SK-N-SH (cell line): ENCODE data around the gene RBMS3.

Experiments used
- CHD2 ChIP-seq: fragments of 150-350 bp; IDR thresholded peaks from 2 replicates; pipeline ENCODE4 v1.6.1; 2018; ENCODE audit warnings: low read length; ENCODE audit not compliant: partially characterized antibody
- EZH2phosphoT487 ChIP-seq: fragments of 200-600 bp; sonication (generic); IDR thresholded peaks from 2 replicates; pipeline ENCODE4 v1.6.1; 2017; ENCODE audit warnings: low read depth, mixed run types, mild to moderate bottlenecking, antibody characterized with exemption, moderate library complexity, borderline replicate concordance
- FOXJ3 ChIP-seq: sonication (generic); formaldehyde crosslinking; IDR thresholded peaks from 2 replicates; pipeline ENCODE4 v1.5.1; 2020; ENCODE audit warnings: mild to moderate bottlenecking, missing genetic modification reagents
- GABPA ChIP-seq: IDR thresholded peaks from 2 replicates; pipeline ENCODE4 v1.4.0; 2012; ENCODE audit warnings: low read depth, mild to moderate bottlenecking
- MEF2A ChIP-seq: IDR thresholded peaks from 2 replicates; pipeline ENCODE4 v1.4.0; 2012; ENCODE audit warnings: low read depth, borderline replicate concordance
- PBX3 ChIP-seq: IDR thresholded peaks from 2 replicates; pipeline ENCODE4; 2012
- POLR2AphosphoS5 ChIP-seq: IDR thresholded peaks from 2 replicates; pipeline ENCODE4 v1.6.1; 2012; ENCODE audit warnings: low read depth, low read length
- RFX5 ChIP-seq: IDR thresholded peaks from 2 replicates; pipeline ENCODE4 v1.6.1; 2012; ENCODE audit warnings: mild to moderate bottlenecking, improper control_type of control experiment, low read length
- SMC3 ChIP-seq: IDR thresholded peaks from 2 replicates; pipeline ENCODE4 v1.6.1; 2012; ENCODE audit warnings: low read depth, low read length, improper control_type of control experiment
- TAF1 ChIP-seq: IDR thresholded peaks from 2 replicates; pipeline ENCODE4 v1.6.1; 2012; ENCODE audit warnings: low read depth, mild to moderate bottlenecking, low read length, moderate library complexity, borderline replicate concordance
- USF1 ChIP-seq: IDR thresholded peaks from 2 replicates; pipeline ENCODE4 v1.4.0; 2012; ENCODE audit warnings: low read depth, borderline replicate concordance
- TF ChIP-seq, protein P1 (sequence below): IDR thresholded peaks from 2 replicates; pipeline ENCODE4 v1.6.1; 2012; ENCODE audit warnings: mild to moderate bottlenecking, low read depth, low read length, moderate library complexity
- TF ChIP-seq, protein P2 (sequence below): fragments of 200-600 bp; sonication (generic); IDR thresholded peaks from 2 replicates; pipeline ENCODE4 v1.6.1; 2017; ENCODE audit warnings: antibody characterized with exemption, mild to moderate bottlenecking, moderate library complexity

DNA sequence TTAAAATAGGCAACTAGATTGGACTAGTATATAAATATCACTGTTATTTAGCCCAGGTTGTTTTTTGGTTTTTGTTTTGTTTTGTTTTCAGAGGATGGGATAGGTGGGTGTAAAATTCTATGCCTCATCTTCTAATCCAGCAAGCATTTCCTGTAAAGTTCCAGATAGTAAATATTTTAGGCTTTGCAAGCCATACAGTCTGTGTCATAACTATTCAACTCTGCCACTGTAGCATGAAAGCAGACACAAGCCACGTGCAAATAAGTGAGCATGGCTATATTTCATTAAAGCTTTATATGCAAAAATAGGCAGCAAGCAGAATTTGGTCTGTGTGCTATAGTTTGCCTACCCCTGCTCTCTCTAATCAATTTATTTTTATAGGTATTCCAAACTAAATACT, 668.3 kb downstream of the RBMS3 start:
- TF ChIP-seq, protein P1, sequence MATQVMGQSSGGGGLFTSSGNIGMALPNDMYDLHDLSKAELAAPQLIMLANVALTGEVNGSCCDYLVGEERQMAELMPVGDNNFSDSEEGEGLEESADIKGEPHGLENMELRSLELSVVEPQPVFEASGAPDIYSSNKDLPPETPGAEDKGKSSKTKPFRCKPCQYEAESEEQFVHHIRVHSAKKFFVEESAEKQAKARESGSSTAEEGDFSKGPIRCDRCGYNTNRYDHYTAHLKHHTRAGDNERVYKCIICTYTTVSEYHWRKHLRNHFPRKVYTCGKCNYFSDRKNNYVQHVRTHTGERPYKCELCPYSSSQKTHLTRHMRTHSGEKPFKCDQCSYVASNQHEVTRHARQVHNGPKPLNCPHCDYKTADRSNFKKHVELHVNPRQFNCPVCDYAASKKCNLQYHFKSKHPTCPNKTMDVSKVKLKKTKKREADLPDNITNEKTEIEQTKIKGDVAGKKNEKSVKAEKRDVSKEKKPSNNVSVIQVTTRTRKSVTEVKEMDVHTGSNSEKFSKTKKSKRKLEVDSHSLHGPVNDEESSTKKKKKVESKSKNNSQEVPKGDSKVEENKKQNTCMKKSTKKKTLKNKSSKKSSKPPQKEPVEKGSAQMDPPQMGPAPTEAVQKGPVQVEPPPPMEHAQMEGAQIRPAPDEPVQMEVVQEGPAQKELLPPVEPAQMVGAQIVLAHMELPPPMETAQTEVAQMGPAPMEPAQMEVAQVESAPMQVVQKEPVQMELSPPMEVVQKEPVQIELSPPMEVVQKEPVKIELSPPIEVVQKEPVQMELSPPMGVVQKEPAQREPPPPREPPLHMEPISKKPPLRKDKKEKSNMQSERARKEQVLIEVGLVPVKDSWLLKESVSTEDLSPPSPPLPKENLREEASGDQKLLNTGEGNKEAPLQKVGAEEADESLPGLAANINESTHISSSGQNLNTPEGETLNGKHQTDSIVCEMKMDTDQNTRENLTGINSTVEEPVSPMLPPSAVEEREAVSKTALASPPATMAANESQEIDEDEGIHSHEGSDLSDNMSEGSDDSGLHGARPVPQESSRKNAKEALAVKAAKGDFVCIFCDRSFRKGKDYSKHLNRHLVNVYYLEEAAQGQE: no peak
- no peak for TF ChIP-seq SMC3
- TF ChIP-seq, protein P2, sequence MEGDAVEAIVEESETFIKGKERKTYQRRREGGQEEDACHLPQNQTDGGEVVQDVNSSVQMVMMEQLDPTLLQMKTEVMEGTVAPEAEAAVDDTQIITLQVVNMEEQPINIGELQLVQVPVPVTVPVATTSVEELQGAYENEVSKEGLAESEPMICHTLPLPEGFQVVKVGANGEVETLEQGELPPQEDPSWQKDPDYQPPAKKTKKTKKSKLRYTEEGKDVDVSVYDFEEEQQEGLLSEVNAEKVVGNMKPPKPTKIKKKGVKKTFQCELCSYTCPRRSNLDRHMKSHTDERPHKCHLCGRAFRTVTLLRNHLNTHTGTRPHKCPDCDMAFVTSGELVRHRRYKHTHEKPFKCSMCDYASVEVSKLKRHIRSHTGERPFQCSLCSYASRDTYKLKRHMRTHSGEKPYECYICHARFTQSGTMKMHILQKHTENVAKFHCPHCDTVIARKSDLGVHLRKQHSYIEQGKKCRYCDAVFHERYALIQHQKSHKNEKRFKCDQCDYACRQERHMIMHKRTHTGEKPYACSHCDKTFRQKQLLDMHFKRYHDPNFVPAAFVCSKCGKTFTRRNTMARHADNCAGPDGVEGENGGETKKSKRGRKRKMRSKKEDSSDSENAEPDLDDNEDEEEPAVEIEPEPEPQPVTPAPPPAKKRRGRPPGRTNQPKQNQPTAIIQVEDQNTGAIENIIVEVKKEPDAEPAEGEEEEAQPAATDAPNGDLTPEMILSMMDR: no peak
- TF ChIP-seq MEF2A: no peak
- TF ChIP-seq USF1: no peak
- no peak for TF ChIP-seq GABPA
- no peak for TF ChIP-seq EZH2phosphoT487
- no peak for TF ChIP-seq RFX5
- TF ChIP-seq CHD2: no peak
- no peak for TF ChIP-seq POLR2AphosphoS5
- no peak for TF ChIP-seq FOXJ3 (CRISPR knock-in tag)
- TF ChIP-seq TAF1: no peak
- TF ChIP-seq PBX3: no peak
